SH-SY5Y (cell line): ENCODE results near the gene SGSM2.

Experiments
- GATA2 ChIP-seq: IDR thresholded peaks from 2 replicates; pipeline ENCODE4 v1.6.1; 2011; ENCODE audit warnings: mild to moderate bottlenecking, low read depth, low read length
- GATA3 ChIP-seq: IDR thresholded peaks from 2 replicates; pipeline ENCODE4 v1.6.1; 2011; ENCODE audit warnings: low read depth, mild to moderate bottlenecking, low read length, moderate library complexity

DNA sequence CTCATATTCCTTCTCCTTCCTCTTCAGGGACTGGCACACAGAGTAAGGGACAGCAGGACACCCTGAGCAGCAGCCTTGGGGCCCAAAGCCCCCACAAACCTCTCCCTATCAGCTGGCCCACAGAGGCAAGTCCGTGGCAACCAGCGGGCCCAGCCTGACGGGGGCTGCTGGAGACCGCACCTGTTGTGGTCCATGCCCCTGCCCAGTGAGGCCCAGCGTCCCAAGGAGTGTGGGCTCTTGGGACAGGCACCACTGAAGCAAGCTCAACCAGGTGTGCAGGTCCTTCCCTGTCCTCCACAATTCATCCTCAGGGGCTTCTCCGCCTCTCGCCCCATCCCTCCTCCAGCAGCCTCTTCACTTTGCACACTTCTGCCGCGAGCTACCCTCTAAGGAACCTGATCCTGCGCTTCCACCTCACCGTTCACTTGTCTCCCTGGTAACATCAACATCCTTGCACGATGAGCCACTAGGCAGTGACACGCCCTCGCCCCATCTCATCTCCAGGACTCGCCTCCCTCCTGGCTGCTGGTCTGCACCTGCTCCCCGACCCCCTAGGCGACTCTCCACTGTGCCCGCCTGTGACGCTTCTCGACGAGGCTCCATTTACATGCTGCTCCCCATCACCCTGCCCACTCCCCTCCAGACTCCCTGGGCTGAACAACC lies 50.9 kb downstream of the SGSM2 start:
- TF ChIP-seq GATA3 (no peak), GATA2 (no peak)
